ENCODE measurements around the gene CPB2.

- TF ChIP-seq CTCF (IDR thresholded peaks at IDR 0.05 in 8 of 11, conservative IDR thresholded peaks at IDR 0.05 in 3 of 11) (no peak), POLR2AphosphoS5 (IDR thresholded peaks at IDR 0.05) (no peak)
Observed at GRCh38 chr13:46104868-46105267, at the start of gene CPB2.
